ENCODE data around the gene MGAT2. TPM values are rescaled to one million over a fixed set of nuclear protein-coding genes. Genes with fewer than 3 reads are reported as not detected.
"Not testable (repeated sequence)": the region's sequence is repeated elsewhere in the genome, so short reads cannot be mapped to it uniquely, and the experiment has no call there.

Gene MGAT2
- total RNA-seq, 1 donor from 2014 or later = 46.6 TPM

- Mint-ChIP-seq H3K27ac (ENCODE audit: unreplicated experiment) (no peak overlapping the region), H3K9me3 (ENCODE audit: unreplicated experiment) (no peaks in the 10 kb centered on the region), H3K27me3 (ENCODE audit: unreplicated experiment) (no peaks in the 10 kb centered on the region), H3K36me3 (ENCODE audit: unreplicated experiment) (peaks cover 4% of the 10 kb centered on the region), H3K4me1 (ENCODE audit: unreplicated experiment) (peaks cover 2% of the 10 kb centered on the region), H3K4me3 (ENCODE audit: unreplicated experiment) (no peak overlapping the region)
- no peak for TF ChIP-seq CTCF (IDR thresholded peaks at IDR 0.05)
- no peak for DNase-seq (ENCODE audit: extremely low spot score, unreplicated experiment)
Observed at GRCh38 chr14:49654511-49654910, 33.9 kb downstream of the MGAT2 start.

- not testable (repeated sequence) for H3K27me3 Mint-ChIP-seq (ENCODE audit: unreplicated experiment); H3K9me3 Mint-ChIP-seq (ENCODE audit: unreplicated experiment); H3K36me3 Mint-ChIP-seq (ENCODE audit: unreplicated experiment); H3K4me1 Mint-ChIP-seq (ENCODE audit: unreplicated experiment); H3K27ac Mint-ChIP-seq (ENCODE audit: unreplicated experiment); H3K4me3 Mint-ChIP-seq (ENCODE audit: unreplicated experiment); DNase-seq (ENCODE audit: extremely low spot score, unreplicated experiment)
Observed at GRCh38 chr14:49657500-49657899, 36.9 kb downstream of the MGAT2 start.

- H3K4me1 Mint-ChIP-seq (ENCODE audit: unreplicated experiment) = peaks cover 2% of the 10 kb centered on the region
- H3K27ac Mint-ChIP-seq (ENCODE audit: unreplicated experiment) = no peak overlapping the region
- DNase-seq (ENCODE audit: extremely low spot score, unreplicated experiment) = no peak
- no peak for TF ChIP-seq CTCF (IDR thresholded peaks at IDR 0.05)
- no peak overlapping the region for H3K4me3 Mint-ChIP-seq (ENCODE audit: unreplicated experiment)
- peaks cover 2% of the 10 kb centered on the region for H3K36me3 Mint-ChIP-seq (ENCODE audit: unreplicated experiment)
- no peaks in the 10 kb centered on the region for H3K9me3 Mint-ChIP-seq (ENCODE audit: unreplicated experiment)
- H3K27me3 Mint-ChIP-seq (ENCODE audit: unreplicated experiment) = no peaks in the 10 kb centered on the region
Observed at GRCh38 chr14:49659526-49660455, 39.2 kb downstream of the MGAT2 start.

GRCh38 chr14:49670475-49670874, 49.9 kb downstream of the MGAT2 start:
- H3K27ac Mint-ChIP-seq (ENCODE audit: unreplicated experiment) = no peak overlapping the region
- TF ChIP-seq CTCF (IDR thresholded peaks at IDR 0.05) = no peak
- H3K4me3 Mint-ChIP-seq (ENCODE audit: unreplicated experiment) = no peak overlapping the region
- no peaks in the 10 kb centered on the region for H3K27me3 Mint-ChIP-seq (ENCODE audit: unreplicated experiment)
- no peak for DNase-seq (ENCODE audit: extremely low spot score, unreplicated experiment)
- no peaks in the 10 kb centered on the region for H3K9me3 Mint-ChIP-seq (ENCODE audit: unreplicated experiment)
- no peaks in the 10 kb centered on the region for H3K4me1 Mint-ChIP-seq (ENCODE audit: unreplicated experiment)
- no peaks in the 10 kb centered on the region for H3K36me3 Mint-ChIP-seq (ENCODE audit: unreplicated experiment)

Other genes starting within 250 kb of the MGAT2 start
- 935 and 1,004 TPM in 2 replicates for gene RPS29, start 34.4 kb upstream of the MGAT2 start, total RNA-seq
- 7.4 and 8.1 TPM in 2 replicates for gene LRR1, start 21.9 kb upstream of the MGAT2 start, total RNA-seq
- gene RPL36AL, start 173 bp upstream of the MGAT2 start, total RNA-seq = 171 and 187 TPM in 2 replicates
- gene DNAAF2, start 14.4 kb downstream of the MGAT2 start, total RNA-seq = 7.3 and 8.4 TPM in 2 replicates
- 4.1 and 4.8 TPM in 2 replicates for gene POLE2, start 67.4 kb downstream of the MGAT2 start, total RNA-seq
- 5.3 and 5.8 TPM in 2 replicates for gene KLHDC1, start 72.3 kb downstream of the MGAT2 start, total RNA-seq
- gene KLHDC2, start 147.4 kb downstream of the MGAT2 start, total RNA-seq = 60.1 and 67.5 TPM in 2 replicates
- gene NEMF, start 232.0 kb downstream of the MGAT2 start, total RNA-seq = 61.4 and 71.3 TPM in 2 replicates